OCI-LY7 (cell line): Measurements from ENCODE around the gene COL4A2. TPM values are rescaled to one million over a fixed set of nuclear protein-coding genes. Genes with fewer than 3 reads are reported as not detected.

Experiments used
- BruUV-seq: library from RNA; stranded (reverse); fragments of 400-500 nt; replicated peaks from 2 replicates; lab custom pipeline; 2021; lab: Mats Ljungman, UMichigan
- CTCF ChIA-PET: fragments of 300-600 bp; sonication (Branson Sonifier 250); formaldehyde crosslinking; loops from one replicate; lab custom pipeline; 2022; ENCODE audit warnings: antibody characterized with exemption; ENCODE audit not compliant: unreplicated experiment; lab: Charles Lee
- POLR2A ChIA-PET: fragments of 300-600 bp; sonication (Branson Sonifier 250); formaldehyde crosslinking; loops from one replicate; lab custom pipeline; 2022; ENCODE audit warnings: antibody characterized with exemption; lab: Charles Lee
- DNase-seq: peaks from one replicate; pipeline ENCODE4 v3.0.0-alpha.2; 2015; ENCODE audit warnings: low spot score
- H2AFZ ChIP-seq: fragments of 200-600 bp; sonication (generic), shearing (Covaris generic); 2 replicates; pipeline ENCODE4 v1.6.1; 2014; ENCODE audit warnings: mild to moderate bottlenecking, antibody characterized with exemption, low read length, moderate library complexity
- H3K27ac ChIP-seq: fragments of 200-600 bp; sonication (generic); 2 replicates; pipeline ENCODE4 v1.5.1; 2014; ENCODE audit warnings: mixed run types, low read depth, mild to moderate bottlenecking, moderate library complexity, low read length, inconsistent platforms; ENCODE audit not compliant: poor library complexity, severe bottlenecking
- H3K36me3 ChIP-seq: fragments of 200-600 bp; sonication (generic); 2 replicates; pipeline ENCODE4 v1.6.1; 2014; ENCODE audit warnings: mild to moderate bottlenecking, antibody characterized with exemption, low read length, moderate library complexity, mixed read lengths; ENCODE audit not compliant: insufficient read depth
- H3K4me1 ChIP-seq: fragments of 200-600 bp; sonication (generic); 2 replicates; pipeline ENCODE4 v1.5.1; 2014; ENCODE audit warnings: mild to moderate bottlenecking, low read length; ENCODE audit not compliant: insufficient read depth, poor library complexity, severe bottlenecking
- H3K4me2 ChIP-seq: fragments of 200-600 bp; sonication (generic); 2 replicates; pipeline ENCODE4 v1.6.1; 2014; ENCODE audit warnings: mild to moderate bottlenecking, low read length
- H3K4me3 ChIP-seq: fragments of 200-600 bp; sonication (generic); 2 replicates; pipeline ENCODE4 v1.5.1; 2014; ENCODE audit warnings: mild to moderate bottlenecking, low read depth, low read length; ENCODE audit not compliant: poor library complexity, severe bottlenecking
- H3K79me2 ChIP-seq: fragments of 200-600 bp; sonication (generic); 2 replicates; pipeline ENCODE4 v1.6.1; 2016; ENCODE audit warnings: low read depth, mild to moderate bottlenecking, low read length, moderate library complexity, mixed read lengths; ENCODE audit not compliant: insufficient read depth
- H3K9me2 ChIP-seq: fragments of 200-600 bp; sonication (generic); 2 replicates; pipeline ENCODE4 v1.6.1; 2016; ENCODE audit warnings: mild to moderate bottlenecking, low read length, mixed read lengths; ENCODE audit not compliant: insufficient read depth
- H3K9me3 ChIP-seq: fragments of 200-600 bp; sonication (generic); 2 replicates; pipeline ENCODE4 v1.6.1; 2014; ENCODE audit warnings: mild to moderate bottlenecking, mixed run types, low read length, mixed read lengths
- H4K20me1 ChIP-seq: fragments of 200-600 bp; sonication (generic); 2 replicates; pipeline ENCODE4 v1.6.1; 2014; ENCODE audit warnings: mild to moderate bottlenecking, antibody characterized with exemption, low read length, moderate library complexity, mixed read lengths; ENCODE audit not compliant: insufficient read depth
- EZH2phosphoT487 ChIP-seq: fragments of 200-600 bp; sonication (generic); IDR thresholded peaks from 2 replicates; pipeline ENCODE4 v1.6.1; 2018; ENCODE audit warnings: low read depth, borderline replicate concordance, mild to moderate bottlenecking, mixed run types, antibody characterized with exemption, low read length, moderate library complexity, mixed read lengths
- intact Hi-C: fragments of 100-400 bp; cut with micrococcal nuclease; formaldehyde crosslinking; loops from one replicate; pipeline ENCODE4 v1.10.0; 2022; ENCODE audit not compliant: unreplicated experiment
- total RNA-seq, 2 experiments: library from RNA; depleted of rRNA in 1 of 2; stranded (reverse); fragments of >200 nt in 1 of 2; shearing (Covaris generic) in 1 of 2; gene quantifications; 2 replicates each; pipeline ENCODE4 v1.2.3, GENCODE V29; 2014 to 2022
- TF ChIP-seq, protein P1 (sequence below): fragments of 200-600 bp; sonication (generic); conservative IDR thresholded peaks from 2 replicates; pipeline ENCODE4 v1.5.1; 2014; ENCODE audit warnings: mild to moderate bottlenecking, antibody characterized with exemption, low read length, moderate library complexity, mixed read lengths

COL4A2 gene
- total RNA-seq, 2 experiments from 2014 or later: 0.34 TPM; not detected in 1

DNA sequence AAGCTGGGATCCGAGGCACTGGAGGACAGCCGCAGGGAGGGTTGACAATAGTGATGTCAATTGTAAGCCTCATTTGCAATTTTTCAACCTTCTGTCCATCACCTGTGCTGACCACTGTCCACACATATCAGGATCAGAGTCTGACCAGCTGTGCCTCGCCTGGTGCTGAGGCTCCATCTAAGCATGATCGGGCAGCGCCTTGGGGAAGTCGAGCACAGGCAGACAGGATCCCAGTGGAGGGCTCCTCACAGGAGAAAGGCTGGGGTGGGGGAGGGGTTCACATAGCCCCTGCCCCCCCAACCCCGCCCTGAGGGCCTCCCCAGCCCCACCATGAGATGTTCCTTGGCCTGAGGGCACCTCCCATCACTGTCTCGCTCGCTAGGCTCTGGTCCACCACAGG lies 194.1 kb downstream of the COL4A2 start:
- H3K9me3 ChIP-seq: no peaks in the 10 kb centered on the region
- no peaks in the 10 kb centered on the region for H4K20me1 ChIP-seq
- no peak overlapping the region for H3K4me3 ChIP-seq
- H3K4me2 ChIP-seq: no peak overlapping the region
- H3K36me3 ChIP-seq: no peaks in the 10 kb centered on the region
- intact Hi-C loops: no loop called here
- no peaks in the 10 kb centered on the region for H3K79me2 ChIP-seq
- TF ChIP-seq, protein P1, sequence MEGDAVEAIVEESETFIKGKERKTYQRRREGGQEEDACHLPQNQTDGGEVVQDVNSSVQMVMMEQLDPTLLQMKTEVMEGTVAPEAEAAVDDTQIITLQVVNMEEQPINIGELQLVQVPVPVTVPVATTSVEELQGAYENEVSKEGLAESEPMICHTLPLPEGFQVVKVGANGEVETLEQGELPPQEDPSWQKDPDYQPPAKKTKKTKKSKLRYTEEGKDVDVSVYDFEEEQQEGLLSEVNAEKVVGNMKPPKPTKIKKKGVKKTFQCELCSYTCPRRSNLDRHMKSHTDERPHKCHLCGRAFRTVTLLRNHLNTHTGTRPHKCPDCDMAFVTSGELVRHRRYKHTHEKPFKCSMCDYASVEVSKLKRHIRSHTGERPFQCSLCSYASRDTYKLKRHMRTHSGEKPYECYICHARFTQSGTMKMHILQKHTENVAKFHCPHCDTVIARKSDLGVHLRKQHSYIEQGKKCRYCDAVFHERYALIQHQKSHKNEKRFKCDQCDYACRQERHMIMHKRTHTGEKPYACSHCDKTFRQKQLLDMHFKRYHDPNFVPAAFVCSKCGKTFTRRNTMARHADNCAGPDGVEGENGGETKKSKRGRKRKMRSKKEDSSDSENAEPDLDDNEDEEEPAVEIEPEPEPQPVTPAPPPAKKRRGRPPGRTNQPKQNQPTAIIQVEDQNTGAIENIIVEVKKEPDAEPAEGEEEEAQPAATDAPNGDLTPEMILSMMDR: no peak
- no peak for TF ChIP-seq EZH2phosphoT487
- ChIA-PET POLR2A (no interaction called here), CTCF (no interaction called here)
- no peak overlapping the region for H3K27ac ChIP-seq
- no peak overlapping the region for H2AFZ ChIP-seq
- DNase-seq: no peak
- BruUV-seq: no TSS peak
- H3K9me2 ChIP-seq: no peaks in the 10 kb centered on the region
- H3K4me1 ChIP-seq: no peaks in the 10 kb centered on the region

DNA sequence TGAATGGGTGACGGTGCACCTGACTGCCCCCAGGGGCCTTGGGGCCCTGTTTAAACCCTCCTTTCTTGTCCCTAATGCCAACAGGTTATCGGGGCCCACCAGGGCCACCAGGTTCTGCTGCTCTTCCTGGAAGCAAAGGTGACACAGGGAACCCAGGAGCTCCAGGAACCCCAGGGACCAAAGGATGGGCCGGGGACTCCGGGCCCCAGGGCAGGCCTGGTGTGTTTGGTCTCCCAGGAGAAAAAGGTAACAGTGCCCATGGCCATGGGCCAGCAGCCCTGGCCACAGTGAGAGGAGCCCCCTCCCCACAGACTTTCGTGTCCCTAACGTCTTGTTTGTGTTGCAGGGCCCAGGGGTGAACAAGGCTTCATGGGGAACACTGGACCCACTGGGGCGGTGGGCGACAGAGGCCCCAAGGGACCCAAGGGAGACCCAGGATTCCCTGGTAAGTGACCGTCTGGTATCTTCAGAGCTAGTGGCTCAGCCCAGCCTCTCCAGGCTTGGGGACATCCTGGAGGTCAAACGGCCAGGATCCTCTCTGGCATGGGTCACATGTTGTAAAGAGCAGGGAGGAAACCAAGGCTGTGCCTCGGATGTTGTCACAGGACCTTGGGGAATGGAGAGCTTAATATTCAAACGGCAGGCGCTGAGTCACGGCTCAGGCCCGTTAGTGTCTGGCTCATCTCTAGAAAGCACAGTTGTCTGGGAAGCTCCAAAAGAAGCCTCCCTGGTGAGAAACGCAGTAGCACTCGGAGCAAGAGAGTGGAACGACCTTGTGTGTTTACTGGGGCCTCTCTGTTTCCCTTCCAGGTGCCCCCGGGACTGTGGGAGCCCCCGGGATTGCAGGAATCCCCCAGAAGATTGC lies 196.2 kb downstream of the COL4A2 start:
- no TSS peak for BruUV-seq
- no peak for TF ChIP-seq EZH2phosphoT487
- TF ChIP-seq, protein P1: no peak
- ChIA-PET CTCF (no interaction called here), POLR2A (no interaction called here)
- no peaks in the 10 kb centered on the region for H3K4me1 ChIP-seq
- H3K79me2 ChIP-seq: no peaks in the 10 kb centered on the region
- intact Hi-C loops: no loop called here
- DNase-seq: no peak
- H3K9me3 ChIP-seq: no peaks in the 10 kb centered on the region
- H4K20me1 ChIP-seq: no peaks in the 10 kb centered on the region
- H3K27ac ChIP-seq: no peak overlapping the region
- H2AFZ ChIP-seq: no peak overlapping the region
- no peak overlapping the region for H3K4me2 ChIP-seq
- no peak overlapping the region for H3K4me3 ChIP-seq
- no peaks in the 10 kb centered on the region for H3K9me2 ChIP-seq
- no peaks in the 10 kb centered on the region for H3K36me3 ChIP-seq

DNA sequence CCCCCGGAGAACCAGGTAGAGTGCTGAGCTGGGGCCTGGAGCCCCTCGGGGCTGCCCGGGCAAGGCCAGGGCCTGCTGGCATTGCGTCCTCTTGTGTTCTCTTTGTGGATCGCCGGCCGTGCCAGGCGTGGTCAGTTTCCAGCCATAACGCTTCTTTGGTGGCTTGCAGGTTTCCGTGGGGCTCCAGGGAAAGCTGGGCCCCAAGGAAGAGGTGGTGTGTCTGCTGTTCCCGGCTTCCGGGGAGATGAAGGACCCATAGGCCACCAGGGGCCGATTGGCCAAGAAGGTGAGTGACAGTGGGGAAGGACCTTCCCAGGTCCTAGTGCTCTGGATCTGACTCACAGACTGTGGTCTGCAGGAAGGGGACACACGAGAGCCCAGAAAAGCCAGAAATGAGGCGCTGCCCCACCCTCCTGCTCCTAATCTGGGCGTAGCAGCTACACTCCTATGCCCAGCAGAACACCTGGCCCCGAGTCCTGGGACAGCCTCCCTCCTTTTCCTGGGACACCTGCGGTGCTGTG lies 197.0 kb downstream of the COL4A2 start:
- POLR2A ChIA-PET: no interaction called here
- Histone ChIP-seq H3K4me3 (no peak overlapping the region), H3K27ac (no peak overlapping the region), H3K79me2 (no peaks in the 10 kb centered on the region), H3K9me3 (no peaks in the 10 kb centered on the region), H2AFZ (no peak overlapping the region), H3K4me1 (no peaks in the 10 kb centered on the region), H4K20me1 (no peaks in the 10 kb centered on the region), H3K36me3 (no peaks in the 10 kb centered on the region), H3K4me2 (no peak overlapping the region), H3K9me2 (no peaks in the 10 kb centered on the region)
- intact Hi-C loops: no loop called here
- BruUV-seq: no TSS peak
- TF ChIP-seq, protein P1: no peak
- TF ChIP-seq EZH2phosphoT487: no peak
- DNase-seq: no peak
- CTCF ChIA-PET: no interaction called here
